H9 (cell line): ENCODE data around the gene IL1RAPL1. TPM values are rescaled to one million over a fixed set of nuclear protein-coding genes. Genes with fewer than 3 reads are reported as not detected.

Experiments used
- DNase-seq: peaks from one replicate; pipeline ENCODE4 v3.0.0-alpha.2; 2017
- H2AFZ ChIP-seq: one replicate; pipeline ENCODE4 v1.6.1; 2013; ENCODE audit warnings: mild to moderate bottlenecking, low read length, control low read depth, moderate library complexity
- H2AK5ac ChIP-seq: 2 replicates; pipeline ENCODE4 v1.6.1; 2013; ENCODE audit warnings: low read length, control low read depth, mixed read lengths; ENCODE audit not compliant: insufficient read length
- H2BK120ac ChIP-seq: one replicate; pipeline ENCODE4 v1.6.1; 2013; ENCODE audit warnings: low read depth, mild to moderate bottlenecking, low read length, control low read depth, inconsistent platforms; ENCODE audit not compliant: poor library complexity, severe bottlenecking
- H2BK12ac ChIP-seq: 2 replicates; pipeline ENCODE4 v1.6.1; 2013; ENCODE audit warnings: low read length, control low read depth, mixed read lengths, low read depth; ENCODE audit not compliant: insufficient read length
- H2BK15ac ChIP-seq: 2 replicates; pipeline ENCODE4 v1.6.1; 2013; ENCODE audit warnings: low read depth, low read length, control low read depth
- H2BK20ac ChIP-seq: one replicate; pipeline ENCODE4 v1.6.1; 2013; ENCODE audit warnings: low read depth, mild to moderate bottlenecking, low read length, control low read depth, inconsistent platforms; ENCODE audit not compliant: poor library complexity, severe bottlenecking
- H2BK5ac ChIP-seq: 2 replicates; pipeline ENCODE4 v1.6.1; 2013; ENCODE audit warnings: low read length, control low read depth, mixed read lengths; ENCODE audit not compliant: insufficient read length
- H3K14ac ChIP-seq: 2 replicates; pipeline ENCODE4 v1.6.1; 2013; ENCODE audit warnings: low read length, control low read depth; ENCODE audit not compliant: insufficient read depth
- H3K18ac ChIP-seq: 2 replicates; pipeline ENCODE4 v1.6.1; 2013; ENCODE audit warnings: low read depth, mild to moderate bottlenecking, mixed read lengths, low read length, control low read depth; ENCODE audit not compliant: insufficient read length
- H3K23ac ChIP-seq: 2 replicates; pipeline ENCODE4 v1.6.1; 2013; ENCODE audit warnings: low read length, control low read depth, mixed read lengths, low read depth; ENCODE audit not compliant: insufficient read length
- H3K23me2 ChIP-seq: 2 replicates; pipeline ENCODE4 v1.6.1; 2013; ENCODE audit warnings: low read depth, mild to moderate bottlenecking, mixed read lengths, low read length, control low read depth; ENCODE audit not compliant: insufficient read length, poor library complexity, severe bottlenecking
- H3K27ac ChIP-seq: 2 replicates; pipeline ENCODE4 v1.5.1; 2013; ENCODE audit warnings: low read length, control low read depth, mixed read lengths, low read depth; ENCODE audit not compliant: insufficient read length
- H3K27me3 ChIP-seq: 2 replicates; pipeline ENCODE4 v1.6.1; 2013; ENCODE audit warnings: low read length, control low read depth, inconsistent platforms; ENCODE audit not compliant: insufficient read depth
- H3K4ac ChIP-seq: 2 replicates; pipeline ENCODE4 v1.6.1; 2013; ENCODE audit warnings: low read depth, mild to moderate bottlenecking, control low read depth, inconsistent platforms, low read length, moderate library complexity
- H3K4me1 ChIP-seq: 2 replicates; pipeline ENCODE4 v1.6.1; 2013; ENCODE audit warnings: low read length, control low read depth, inconsistent platforms; ENCODE audit not compliant: insufficient read depth
- H3K4me2 ChIP-seq: 2 replicates; pipeline ENCODE4 v1.6.1; 2013; ENCODE audit warnings: low read length, control low read depth, mixed read lengths; ENCODE audit not compliant: insufficient read length, insufficient read depth
- H3K56ac ChIP-seq: 2 replicates; pipeline ENCODE4 v1.6.1; 2013; ENCODE audit warnings: low read depth, mild to moderate bottlenecking, mixed read lengths, low read length, control low read depth; ENCODE audit not compliant: insufficient read length
- H3K79me1 ChIP-seq: 2 replicates; pipeline ENCODE4 v1.6.1; 2013; ENCODE audit warnings: low read depth, mild to moderate bottlenecking, moderate library complexity, low read length, control low read depth, inconsistent platforms; ENCODE audit not compliant: insufficient read depth, poor library complexity, severe bottlenecking
- H3K79me2 ChIP-seq: 2 replicates; pipeline ENCODE4 v1.6.1; 2013; ENCODE audit warnings: low read length, control low read depth, inconsistent platforms; ENCODE audit not compliant: insufficient read depth
- H3K9ac ChIP-seq: 2 replicates; pipeline ENCODE4 v1.6.1; 2013; ENCODE audit warnings: low read length, control low read depth, mixed read lengths; ENCODE audit not compliant: insufficient read length; ENCODE audit errors: extremely low read depth
- H3K9me3 ChIP-seq: one replicate; pipeline ENCODE4 v1.6.1; 2013; ENCODE audit warnings: low read depth, low read length, inconsistent platforms; ENCODE audit not compliant: control insufficient read depth
- H3T11ph ChIP-seq: one replicate; pipeline ENCODE4 v1.6.1; 2013; ENCODE audit warnings: mild to moderate bottlenecking, low read length, control low read depth, inconsistent platforms
- H4K20me1 ChIP-seq: one replicate; pipeline ENCODE4 v1.6.1; 2013; ENCODE audit not compliant: control insufficient read depth, insufficient read length, insufficient read depth
- H4K5ac ChIP-seq: 2 replicates; pipeline ENCODE4 v1.6.1; 2013; ENCODE audit warnings: low read depth, mild to moderate bottlenecking, mixed read lengths, low read length, control low read depth; ENCODE audit not compliant: insufficient read length
- H4K8ac ChIP-seq: replicated peaks from 2 replicates; pipeline ENCODE4 v1.6.1; 2013; ENCODE audit warnings: low read length, control low read depth, mixed read lengths, low read depth; ENCODE audit not compliant: insufficient read length
- H4K91ac ChIP-seq: 2 replicates; pipeline ENCODE4 v1.6.1; 2013; ENCODE audit warnings: low read depth, mild to moderate bottlenecking, moderate library complexity, mixed read lengths, low read length, control low read depth; ENCODE audit not compliant: insufficient read length
- H3K27ac Mint-ChIP-seq, 3 experiments: 2 replicates in 2 of 3; 3 replicates in 1 of 3; pipeline ENCODE4 v1.8.0; 2020 to 2021; ENCODE audit warnings: mixed read lengths in 3 of 3, mild to moderate bottlenecking in 1 of 3, moderate library complexity in 1 of 3
- H3K27me3 Mint-ChIP-seq: 2 replicates; pipeline ENCODE4 v1.8.0; 2021; ENCODE audit warnings: low read depth, mild to moderate bottlenecking, moderate library complexity, mixed read lengths
- H3K36me3 Mint-ChIP-seq, 3 experiments: 2 replicates in 2 of 3; 3 replicates in 1 of 3; pipeline ENCODE4 v1.8.0; 2020 to 2021; ENCODE audit warnings: low read depth in 3 of 3, mixed read lengths in 3 of 3; ENCODE audit not compliant: insufficient read depth in 1 of 3
- H3K4me1 Mint-ChIP-seq, 2 experiments: 2 replicates each; pipeline ENCODE4 v1.8.0; 2020; ENCODE audit warnings: mixed read lengths in 2 of 2
- H3K4me3 Mint-ChIP-seq, 2 experiments: 2 replicates in 1 of 2; 3 replicates in 1 of 2; pipeline ENCODE4 v1.8.0; 2020 to 2021; ENCODE audit warnings: mild to moderate bottlenecking in 2 of 2, mixed read lengths in 2 of 2, moderate library complexity in 1 of 2
- H3K9me3 Mint-ChIP-seq, 2 experiments: 2 replicates in 1 of 2; 3 replicates in 1 of 2; pipeline ENCODE4 v1.8.0; 2020; ENCODE audit warnings: mild to moderate bottlenecking in 2 of 2, mixed read lengths in 2 of 2, moderate library complexity in 1 of 2
- CTCF ChIP-seq: fragments of 200-600 bp; sonication (generic); conservative IDR thresholded peaks from 3 replicates; pipeline ENCODE4 v1.8.0; 2021; ENCODE audit warnings: antibody characterized with exemption, mild to moderate bottlenecking
- WGBS: extraction: QIAGEN DNeasy Blood & Tissue Kit; methylation state at CpG from one replicate; pipeline ENCODE4 v1.1.7; 2013; ENCODE audit warnings: missing lambda C conversion rate, low lambda C conversion rate, mixed read lengths; ENCODE audit not compliant: insufficient read length; ENCODE audit errors: extremely low coverage; 5-methylcytosine and 5-hydroxymethylcytosine counted together
- total RNA-seq: library from RNA; stranded (reverse); gene quantifications from 2 replicates; pipeline ENCODE4 v1.2.1, GENCODE V29; 2021

Gene IL1RAPL1
- total RNA-seq, 1 experiment from 2014 or later, result 0.31 TPM

GRCh38 chrX:29138003-29138402 lies 550.8 kb downstream of the IL1RAPL1 start:
- Mint-ChIP-seq H3K36me3 (no peaks in the 10 kb centered on the region; a peak in 1 of 7 replicates), H3K27me3 (no peaks in the 10 kb centered on the region; the same call in 1 of the 2 replicates), H3K27ac (no peak overlapping the region), H3K4me3 (no peak overlapping the region), H3K9me3 (peaks cover 0 to 29% of the 10 kb centered on the region in 2 experiments; a peak in 3 of 5 replicates), H3K4me1 (no peaks in the 10 kb centered on the region)
- Histone ChIP-seq H2AFZ (no peak overlapping the region), H3K9me3 (no peaks in the 10 kb centered on the region), H3K4ac (no peak overlapping the region), H3K79me1 (no peaks in the 10 kb centered on the region), H2BK5ac (no peak overlapping the region), H2BK120ac (no peak overlapping the region), H3K79me2 (no peaks in the 10 kb centered on the region), H3K27ac (no peak overlapping the region), H2BK12ac (no peak overlapping the region), H3T11ph (no peak overlapping the region), H3K4me2 (no peak overlapping the region), H3K27me3 (no peaks in the 10 kb centered on the region), H3K9ac (no peak overlapping the region), H3K56ac (no peak overlapping the region), H4K20me1 (no peaks in the 10 kb centered on the region), H2BK20ac (no peak overlapping the region), H4K8ac (no peak overlapping the region), H3K14ac (no peak overlapping the region), H3K4me1 (no peaks in the 10 kb centered on the region), H3K18ac (no peak overlapping the region), H2AK5ac (no peak overlapping the region), H4K5ac (no peak overlapping the region), H3K23me2 (no peaks in the 10 kb centered on the region), H3K23ac (no peak overlapping the region), H2BK15ac (no peak overlapping the region), H4K91ac (no peak overlapping the region)
- WGBS, result no CpG with 5 or more reads among the region's 2 CpGs
- no peak for TF ChIP-seq CTCF
- DNase-seq, result no peak
